ENCODE results near the gene GLYATL1. TPM values are rescaled to one million over a fixed set of nuclear protein-coding genes. Genes with fewer than 3 reads are reported as not detected.

GLYATL1 gene, protein sequence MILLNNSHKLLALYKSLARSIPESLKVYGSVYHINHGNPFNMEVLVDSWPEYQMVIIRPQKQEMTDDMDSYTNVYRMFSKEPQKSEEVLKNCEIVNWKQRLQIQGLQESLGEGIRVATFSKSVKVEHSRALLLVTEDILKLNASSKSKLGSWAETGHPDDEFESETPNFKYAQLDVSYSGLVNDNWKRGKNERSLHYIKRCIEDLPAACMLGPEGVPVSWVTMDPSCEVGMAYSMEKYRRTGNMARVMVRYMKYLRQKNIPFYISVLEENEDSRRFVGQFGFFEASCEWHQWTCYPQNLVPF
- 0.13 and 0.43 TPM in 2 replicates for total RNA-seq

GRCh38 chr11:58939277-58939676 is at the start of gene GLYATL1:
TSS of gene GLYATL1 (plus strand) at chr11:58939488. CDS start at chr11:58947088, 7,600 bp downstream.

Other genes starting within 250 kb of the GLYATL1 start
- gene GLYAT, start 207.5 kb upstream of the GLYATL1 start, total RNA-seq: not detected in 2 replicates
- gene GLYATL2, start 94.8 kb upstream of the GLYATL1 start, total RNA-seq: 0.65 and 1.5 TPM in 2 replicates
- gene GLYATL1B, start 146.8 kb downstream of the GLYATL1 start, total RNA-seq: not detected in 2 replicates
- 3.8 and 10.6 TPM in 2 replicates for gene FAM111B, start 167.7 kb downstream of the GLYATL1 start, total RNA-seq
- gene FAM111A, start 203.4 kb downstream of the GLYATL1 start, total RNA-seq: 49.5 and 67.5 TPM in 2 replicates
- 0.32 and 0.52 TPM in 2 replicates for gene DTX4, start 232.6 kb downstream of the GLYATL1 start, total RNA-seq

Measured in articular chondrocyte of knee joint (primary cell).